ENCODE results near the gene CD300LG.

GRCh38 chr17:43799047-43799446, 47.9 kb upstream of the CD300LG start:
- TF ChIP-seq CTCF (IDR thresholded peaks at IDR 0.05; ENCODE audit: insufficient read depth, low read length, poor library complexity, severe bottlenecking), result no peak
- no peak for TF ChIP-seq EZH2phosphoT487 (conservative IDR thresholded peaks at IDR 0.05; ENCODE audit: low read length)
